HFF-Myc (cell line): ENCODE data around the gene PPL.

Source experiments
- DNase-seq: peaks from one replicate; pipeline ENCODE4 v3.0.0-alpha.2; 2011; ENCODE audit warnings: low read depth; ENCODE audit errors: extremely low read depth
- H3K4me3 ChIP-seq: replicated peaks from 2 replicates; pipeline ENCODE4 v1.5.1; 2011; ENCODE audit warnings: low read depth, mild to moderate bottlenecking, control low read depth, low read length
- CTCF ChIP-seq: IDR thresholded peaks from 2 replicates; pipeline ENCODE4 v1.5.1; 2012; ENCODE audit warnings: mild to moderate bottlenecking, low read depth, low read length, control low read depth; ENCODE audit errors: missing control alignments

PPL gene

GRCh38 chr16:4882000-4882632 is 54.8 kb downstream of the PPL start:
- TF ChIP-seq CTCF: no peak

GRCh38 chr16:4880006-4880580 is 56.9 kb downstream of the PPL start:
- no peak overlapping the region for H3K4me3 ChIP-seq
- no peak for DNase-seq
- TF ChIP-seq CTCF: no peak

More at GRCh38 chr16:4882000-4882632, 54.8 kb downstream of the PPL start:
- H3K4me3 ChIP-seq: no peak overlapping the region
- no peak for DNase-seq

- H3K4me3 ChIP-seq: no peak overlapping the region
- TF ChIP-seq CTCF: no peak
- DNase-seq: no peak
These were observed 57.9 kb downstream of the PPL start for GRCh38 chr16:4879049-4879448.

DNA sequence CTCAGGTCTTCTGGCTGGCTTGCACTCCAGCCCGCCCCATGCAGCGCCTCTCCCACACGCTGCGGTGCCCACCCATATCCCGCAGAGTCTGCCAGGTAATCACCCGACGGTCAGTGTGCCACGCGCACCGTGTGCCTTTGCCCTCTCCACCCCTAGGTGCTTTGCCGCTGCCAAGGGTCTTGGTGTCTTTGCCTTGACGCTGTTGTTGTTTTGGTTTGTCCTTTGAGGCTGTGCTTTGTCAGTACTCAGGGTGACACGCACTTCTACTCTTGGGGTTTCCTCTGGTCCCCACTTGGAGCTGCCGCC is 59.6 kb downstream of the PPL start:
- DNase-seq: no peak
- H3K4me3 ChIP-seq: no peak overlapping the region
- TF ChIP-seq CTCF: no peak

DNA sequence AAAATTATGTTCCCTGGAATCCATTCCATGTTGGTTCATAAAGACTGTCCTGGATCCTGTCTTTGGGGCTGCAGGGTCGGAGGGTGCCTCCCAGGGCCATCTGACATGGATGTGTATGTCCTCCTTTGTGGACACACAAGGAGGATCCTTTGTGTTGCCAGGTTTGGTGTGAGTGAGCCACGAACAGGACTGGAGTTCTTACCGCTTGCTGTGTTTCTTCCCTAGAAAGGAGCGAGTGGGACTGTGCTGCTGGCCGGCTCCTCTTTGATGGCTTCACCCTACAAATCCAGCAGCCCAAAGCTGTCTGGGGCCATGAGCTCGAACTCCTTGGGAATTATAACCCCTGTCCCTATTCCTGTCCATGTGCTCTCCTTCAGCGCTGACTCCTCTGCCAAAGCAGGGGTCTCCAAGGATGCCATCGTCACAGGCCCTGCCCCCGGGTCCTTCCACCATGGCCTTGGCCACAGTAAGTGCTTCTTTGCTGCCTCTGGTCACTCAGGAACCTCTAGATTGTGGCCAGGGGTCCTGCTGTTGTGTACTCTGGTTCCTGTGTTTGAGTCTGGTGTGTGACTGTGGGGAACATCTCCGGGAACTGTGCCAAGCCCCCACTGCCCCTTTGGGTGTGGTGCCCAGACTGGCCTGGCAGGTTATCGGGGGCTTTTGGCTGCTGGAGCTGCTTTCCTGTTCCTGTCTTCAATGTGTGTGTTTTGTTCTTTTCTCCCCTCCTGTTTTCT is 60.1 kb downstream of the PPL start:
- DNase-seq: no peak
- no peak overlapping the region for H3K4me3 ChIP-seq
- no peak for TF ChIP-seq CTCF

GRCh38 chr16:4874666-4875065 is 62.3 kb downstream of the PPL start:
- TF ChIP-seq CTCF: no peak

More at GRCh38 chr16:4874666-4875065, 62.3 kb downstream of the PPL start:
- H3K4me3 ChIP-seq: no peak overlapping the region
- no peak for DNase-seq
